BJ (cell line): ENCODE results near the gene KIAA1671. TPM values are rescaled to one million over a fixed set of nuclear protein-coding genes. Genes with fewer than 3 reads are reported as not detected.

ENCODE experiments used
- CTCF ChIA-PET: fragments of 350-600 bp; formaldehyde crosslinking; extraction: SDS; loops from one replicate; lab custom pipeline; 2021; ENCODE audit warnings: antibody characterized with exemption, inconsistent platforms; lab: Yijun Ruan, JAX
- POLR2A ChIA-PET: fragments of 300-600 bp; sonication (Branson Sonifier 250); formaldehyde crosslinking; extraction: SDS; loops from one replicate; lab custom pipeline; 2021; ENCODE audit warnings: antibody characterized with exemption; lab: Charles Lee
- DNase-seq: peaks from one replicate; pipeline ENCODE4 v3.0.0-alpha.2; 2011; ENCODE audit warnings: low read depth
- H3K27me3 ChIP-seq: 2 replicates; pipeline ENCODE4 v1.6.0; 2011; ENCODE audit warnings: low read length; ENCODE audit not compliant: control insufficient read depth, insufficient read depth
- H3K36me3 ChIP-seq: 2 replicates; pipeline ENCODE4 v1.5.1; 2011; ENCODE audit warnings: low read length; ENCODE audit not compliant: control insufficient read depth, insufficient read depth
- H3K4me3 ChIP-seq: 2 replicates; pipeline ENCODE4 v1.5.1; 2011; ENCODE audit warnings: low read depth, mild to moderate bottlenecking, control low read depth, low read length
- polyA plus RNA-seq: library from polyadenylated mRNA; depleted of rRNA; stranded (reverse); fragments of >200 nt; gene quantifications from 2 replicates; pipeline ENCODE4 v1.2.3, GENCODE V29; 2011
- TF ChIP-seq, protein P1 (sequence below): IDR thresholded peaks from 2 replicates; pipeline ENCODE4 v1.5.1; 2011; ENCODE audit warnings: low read depth, mild to moderate bottlenecking, control low read depth, inconsistent platforms, low read length, moderate library complexity; ENCODE audit not compliant: insufficient read depth

Gene KIAA1671
- polyA plus RNA-seq, 1 experiment = 0.11 TPM

DNA sequence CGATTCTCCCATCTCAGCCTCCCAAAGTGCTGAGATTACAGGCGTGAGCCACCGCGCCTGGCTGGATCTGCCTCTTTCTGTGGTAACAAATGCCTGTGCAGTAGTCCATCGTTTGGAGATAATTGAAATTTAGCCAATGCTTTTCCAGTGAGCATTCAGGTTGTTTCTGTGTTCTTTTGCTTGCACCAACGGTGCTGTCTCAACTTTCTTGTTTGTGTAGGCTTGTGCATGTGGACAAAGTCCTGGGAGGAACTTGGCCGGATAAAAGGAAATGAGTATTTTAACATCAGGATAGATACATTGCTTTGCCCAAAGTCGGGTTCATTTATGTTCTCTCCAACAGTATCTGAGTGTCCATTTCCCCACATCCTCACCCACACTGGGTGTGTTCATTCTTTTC is 85.7 kb downstream of the KIAA1671 start:
- no peak for DNase-seq
- no peak overlapping the region for H3K4me3 ChIP-seq
- CTCF ChIA-PET = no interaction called here
- no peaks in the 10 kb centered on the region for H3K36me3 ChIP-seq
- no peaks in the 10 kb centered on the region for H3K27me3 ChIP-seq
- TF ChIP-seq, protein P1, sequence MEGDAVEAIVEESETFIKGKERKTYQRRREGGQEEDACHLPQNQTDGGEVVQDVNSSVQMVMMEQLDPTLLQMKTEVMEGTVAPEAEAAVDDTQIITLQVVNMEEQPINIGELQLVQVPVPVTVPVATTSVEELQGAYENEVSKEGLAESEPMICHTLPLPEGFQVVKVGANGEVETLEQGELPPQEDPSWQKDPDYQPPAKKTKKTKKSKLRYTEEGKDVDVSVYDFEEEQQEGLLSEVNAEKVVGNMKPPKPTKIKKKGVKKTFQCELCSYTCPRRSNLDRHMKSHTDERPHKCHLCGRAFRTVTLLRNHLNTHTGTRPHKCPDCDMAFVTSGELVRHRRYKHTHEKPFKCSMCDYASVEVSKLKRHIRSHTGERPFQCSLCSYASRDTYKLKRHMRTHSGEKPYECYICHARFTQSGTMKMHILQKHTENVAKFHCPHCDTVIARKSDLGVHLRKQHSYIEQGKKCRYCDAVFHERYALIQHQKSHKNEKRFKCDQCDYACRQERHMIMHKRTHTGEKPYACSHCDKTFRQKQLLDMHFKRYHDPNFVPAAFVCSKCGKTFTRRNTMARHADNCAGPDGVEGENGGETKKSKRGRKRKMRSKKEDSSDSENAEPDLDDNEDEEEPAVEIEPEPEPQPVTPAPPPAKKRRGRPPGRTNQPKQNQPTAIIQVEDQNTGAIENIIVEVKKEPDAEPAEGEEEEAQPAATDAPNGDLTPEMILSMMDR = no peak
- POLR2A ChIA-PET = no interaction called here

DNA sequence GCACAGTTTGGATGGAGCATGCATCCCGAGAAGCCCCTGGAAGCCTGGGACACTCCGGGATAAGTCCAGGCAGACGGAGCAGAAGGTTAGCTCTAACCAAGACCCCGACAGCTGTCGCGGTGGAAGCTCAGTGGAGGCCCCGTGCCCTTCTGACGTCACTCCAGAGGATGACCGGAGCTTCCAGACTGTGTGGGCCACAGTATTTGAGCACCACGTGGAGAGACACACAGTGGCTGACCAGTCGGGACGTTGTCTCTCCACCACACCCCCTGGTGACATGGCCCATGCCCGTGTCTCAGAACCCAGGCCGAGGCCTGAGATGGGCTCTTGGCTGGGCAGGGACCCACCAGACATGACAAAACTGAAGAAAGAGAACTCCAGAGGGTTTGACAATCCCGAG is 86.3 kb downstream of the KIAA1671 start:
- ChIA-PET POLR2A (no interaction called here), CTCF (no interaction called here)
- TF ChIP-seq, protein P1 = no peak
- DNase-seq = no peak
- Histone ChIP-seq H3K4me3 (no peak overlapping the region), H3K36me3 (no peaks in the 10 kb centered on the region), H3K27me3 (no peaks in the 10 kb centered on the region)

- ChIA-PET POLR2A (no interaction called here), CTCF (no interaction called here)
- no peak overlapping the region for H3K4me3 ChIP-seq
- TF ChIP-seq, protein P1 = no peak
- no peak for DNase-seq
- no peaks in the 10 kb centered on the region for H3K27me3 ChIP-seq
- no peaks in the 10 kb centered on the region for H3K36me3 ChIP-seq
Measured at GRCh38 chr22:25039255-25039654, 86.7 kb downstream of the KIAA1671 start.

DNA sequence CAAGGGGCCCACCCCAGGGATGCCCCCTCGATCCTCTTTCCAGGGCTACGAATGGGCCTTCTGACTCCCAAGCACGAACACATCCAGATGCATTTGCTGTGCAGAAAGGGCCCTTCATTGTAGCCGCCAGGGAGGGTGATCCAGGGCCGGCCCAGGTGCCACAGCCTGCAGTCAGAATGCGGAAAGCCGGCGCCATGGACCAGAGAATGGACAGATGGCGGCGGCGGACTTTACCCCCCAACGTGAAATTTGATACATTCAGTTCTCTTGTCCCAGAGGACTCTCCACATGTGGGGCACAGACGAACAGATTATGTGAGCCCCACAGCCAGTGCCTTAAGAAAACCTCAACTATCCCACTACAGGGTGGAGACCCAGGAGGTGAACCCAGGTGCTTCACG is 87.2 kb downstream of the KIAA1671 start:
- Histone ChIP-seq H3K36me3 (no peaks in the 10 kb centered on the region), H3K27me3 (no peaks in the 10 kb centered on the region), H3K4me3 (no peak overlapping the region)
- ChIA-PET CTCF (no interaction called here), POLR2A (no interaction called here)
- no peak for DNase-seq
- TF ChIP-seq, protein P1 = no peak

DNA sequence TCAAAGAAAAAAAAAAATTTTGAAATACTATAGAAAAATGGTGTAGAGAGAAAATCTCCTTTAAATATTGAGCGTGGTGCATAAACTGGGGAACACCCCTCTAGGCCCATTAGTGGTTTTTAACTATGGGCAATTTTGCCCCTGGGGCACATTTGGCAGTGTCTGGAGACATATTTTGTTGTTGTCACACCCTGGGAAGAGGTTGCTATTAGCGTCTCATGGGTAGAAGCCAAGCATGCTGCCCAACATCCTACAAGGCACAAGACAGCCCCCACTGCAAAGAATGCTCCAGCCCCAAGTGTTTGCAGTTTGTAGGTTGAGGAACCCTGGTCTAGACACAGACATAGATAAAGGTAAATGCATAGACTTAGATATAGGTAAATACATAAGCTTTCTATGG is 92.6 kb downstream of the KIAA1671 start:
- TF ChIP-seq, protein P1 = no peak

More for the DNA sequence above, 92.6 kb downstream of the KIAA1671 start:
- no peaks in the 10 kb centered on the region for H3K27me3 ChIP-seq
- ChIA-PET CTCF (no interaction called here), POLR2A (no interaction called here)
- no peaks in the 10 kb centered on the region for H3K36me3 ChIP-seq
- DNase-seq = no peak
- H3K4me3 ChIP-seq = no peak overlapping the region
